ENCODE results near the gene PDPK1.

GRCh38 chr16:2533912-2534311, 3.9 kb upstream of the PDPK1 start:
- TF ChIP-seq CTCF (IDR thresholded peaks at IDR 0.05) = no peak
- TF ChIP-seq POLR2A (IDR thresholded peaks at IDR 0.05) = no peak
